ENCODE results near the gene RPUSD4. TPM values are rescaled to one million over a fixed set of nuclear protein-coding genes. Genes with fewer than 3 reads are reported as not detected.

RPUSD4 gene
- total RNA-seq, 1 experiment from 2014 or later = 40.1 TPM

- no peak for DNase-seq (ENCODE audit: low read depth, low spot score)
- Histone ChIP-seq H3K9ac (ENCODE audit: low read length) (no peak overlapping the region), H3K4me2 (ENCODE audit: low read length) (no peak overlapping the region), H3K9me3 (ENCODE audit: control insufficient read depth in 1 of 2, insufficient read depth in 1 of 2, low read depth in 1 of 2, low read length in 2 of 2) (no peaks in the 10 kb centered on the region), H3K79me2 (ENCODE audit: insufficient read depth, low read length) (peaks cover 7% of the 10 kb centered on the region), H3K4me3 (replicated peaks in 1 of 2; ENCODE audit: low read depth in 1 of 2, low read length in 2 of 2) (no peak overlapping the region), H3K9me2 (ENCODE audit: insufficient read depth) (no peaks in the 10 kb centered on the region), H3K36me3 (ENCODE audit: control insufficient read depth in 1 of 2, insufficient read depth in 2 of 2, low read length in 2 of 2) (no peaks in the 10 kb centered on the region), H3K27ac (ENCODE audit: low read depth, low read length) (no peak overlapping the region), H4K20me1 (ENCODE audit: insufficient read depth) (no peaks in the 10 kb centered on the region), H3K4me1 (ENCODE audit: control insufficient read depth in 1 of 2, insufficient read depth in 2 of 2, low read length in 2 of 2) (no peaks in the 10 kb centered on the region), H2AFZ (ENCODE audit: low read depth, low read length, poor library complexity, severe bottlenecking) (no peak overlapping the region), H3K27me3 (ENCODE audit: insufficient read depth, low read length) (no peaks in the 10 kb centered on the region)
- POLR2A ChIA-PET = no interaction called here
- BruUV-seq (replicated peaks) = no TSS peak
- no peak for ATAC-seq
- RAD21 ChIA-PET (ENCODE audit: low non-redundant PET in 1 of 2, low total read pairs in 2 of 2, uncharacterized antibody in 2 of 2, unreplicated experiment in 2 of 2) = no interaction called here
- no peak for TF ChIP-seq MAX (IDR thresholded peaks at IDR 0.05)
- intact Hi-C loops (cut with micrococcal nuclease) = no loop called here
- CTCF ChIA-PET = no interaction called here
Observed at GRCh38 chr11:126232683-126233082, 21.2 kb upstream of the RPUSD4 start.

GRCh38 chr11:126231725-126232459 lies 20.4 kb upstream of the RPUSD4 start:
- Histone ChIP-seq H3K4me1 (ENCODE audit: control insufficient read depth in 1 of 2, insufficient read depth in 2 of 2, low read length in 2 of 2) (no peaks in the 10 kb centered on the region), H3K36me3 (ENCODE audit: control insufficient read depth in 1 of 2, insufficient read depth in 2 of 2, low read length in 2 of 2) (no peaks in the 10 kb centered on the region), H2AFZ (ENCODE audit: low read depth, low read length, poor library complexity, severe bottlenecking) (no peak overlapping the region), H3K27me3 (ENCODE audit: insufficient read depth, low read length) (no peaks in the 10 kb centered on the region), H4K20me1 (ENCODE audit: insufficient read depth) (no peaks in the 10 kb centered on the region), H3K9me3 (ENCODE audit: control insufficient read depth in 1 of 2, insufficient read depth in 1 of 2, low read depth in 1 of 2, low read length in 2 of 2) (no peaks in the 10 kb centered on the region), H3K9ac (ENCODE audit: low read length) (no peak overlapping the region), H3K4me3 (replicated peaks in 1 of 2; ENCODE audit: low read depth in 1 of 2, low read length in 2 of 2) (no peak overlapping the region), H3K4me2 (ENCODE audit: low read length) (no peak overlapping the region), H3K9me2 (ENCODE audit: insufficient read depth) (no peaks in the 10 kb centered on the region), H3K27ac (ENCODE audit: low read depth, low read length) (no peak overlapping the region), H3K79me2 (ENCODE audit: insufficient read depth, low read length) (peaks cover 9% of the 10 kb centered on the region)
- DNase-seq (ENCODE audit: low read depth, low spot score) = no peak
- no TSS peak for BruUV-seq (replicated peaks)
- intact Hi-C loops (cut with micrococcal nuclease) = no loop called here
- ATAC-seq = no peak
- CTCF ChIA-PET = no interaction called here
- no peak for TF ChIP-seq EZH2phosphoT487 (IDR thresholded peaks at IDR 0.05; ENCODE audit: borderline replicate concordance)
- TF ChIP-seq ZBTB33 (IDR thresholded peaks at IDR 0.05; ENCODE audit: extremely low read depth, insufficient replicate concordance, low read length) = no peak
- POLR2A ChIA-PET = no interaction called here
- RAD21 ChIA-PET (ENCODE audit: low non-redundant PET in 1 of 2, low total read pairs in 2 of 2, uncharacterized antibody in 2 of 2, unreplicated experiment in 2 of 2) = no interaction called here

Measured in HCT116 (cell line).